HG03457 (cell line): Measurements from ENCODE around the gene MYBPH.

Experiments used
- ATAC-seq: cut with Tn5 transposase; IDR thresholded peaks from one replicate; pipeline ENCODE4 v1.9.1; 2021; ENCODE audit warnings: moderate number of reproducible peaks; ENCODE audit not compliant: unreplicated experiment

The MYBPH gene

GRCh38 chr1:203131548-203132200 is 44.0 kb downstream of the MYBPH start:
- ATAC-seq, result no peak

GRCh38 chr1:203130358-203130985 is 45.2 kb downstream of the MYBPH start:
- no peak for ATAC-seq

- ATAC-seq, result no peak
Measured at GRCh38 chr1:203129501-203130231, 46.0 kb downstream of the MYBPH start.

GRCh38 chr1:203128716-203129500 is 46.7 kb downstream of the MYBPH start:
- ATAC-seq, result no peak

- ATAC-seq, result no peak
Measured at GRCh38 chr1:203128431-203128715, 47.3 kb downstream of the MYBPH start.

- ATAC-seq, result no peak
Measured at GRCh38 chr1:203127666-203128430, 47.8 kb downstream of the MYBPH start, which contains the start of gene ADORA1. TSS of gene ADORA1 (plus strand) at chr1:203127726. CDS start at chr1:203128842, 1,116 bp downstream.

- ATAC-seq, result no peak
Measured at GRCh38 chr1:203126866-203127665, 48.6 kb downstream of the MYBPH start.

- ATAC-seq, result no peak
Measured at GRCh38 chr1:203126151-203126865, 49.3 kb downstream of the MYBPH start.

GRCh38 chr1:203124546-203125317 is 50.9 kb downstream of the MYBPH start:
- no peak for ATAC-seq

GRCh38 chr1:203124011-203124410 is 51.6 kb downstream of the MYBPH start:
- no peak for ATAC-seq

- ATAC-seq, result no peak
Measured at GRCh38 chr1:203122159-203122558, 53.5 kb downstream of the MYBPH start.

- ATAC-seq, result no peak
Measured at GRCh38 chr1:203121186-203122015, 54.2 kb downstream of the MYBPH start.

GRCh38 chr1:203120325-203121153 is 55.1 kb downstream of the MYBPH start:
- no peak for ATAC-seq
